Mesendoderm (in vitro differentiated cells): Measurements from ENCODE around the gene ARID1B.

Experiments used
- DNase-seq: peaks from one replicate; pipeline ENCODE4 v3.0.0; 2013
- H2AK5ac ChIP-seq: 2 replicates; pipeline ENCODE4 v1.6.1; 2013; ENCODE audit warnings: low read length, inconsistent platforms
- H2BK120ac ChIP-seq: 2 replicates; pipeline ENCODE4 v1.6.1; 2013; ENCODE audit warnings: low read depth, mild to moderate bottlenecking, low read length, moderate library complexity, mixed read lengths
- H2BK15ac ChIP-seq: replicated peaks from 2 replicates; pipeline ENCODE4 v1.6.1; 2013; ENCODE audit warnings: low read depth, mild to moderate bottlenecking, moderate library complexity
- H2BK5ac ChIP-seq: 2 replicates; pipeline ENCODE4 v1.6.1; 2013; ENCODE audit warnings: low read length, inconsistent platforms
- H3K18ac ChIP-seq: 2 replicates; pipeline ENCODE4 v1.6.1; 2013; ENCODE audit warnings: mild to moderate bottlenecking, low read length, mixed read lengths
- H3K23ac ChIP-seq: one replicate; pipeline ENCODE4 v1.6.1; 2013; ENCODE audit warnings: low read length
- H3K27ac ChIP-seq: 2 replicates; pipeline ENCODE4 v1.5.1; 2013; ENCODE audit warnings: low read depth, mild to moderate bottlenecking, inconsistent platforms, low read length, moderate library complexity
- H3K27me3 ChIP-seq: 2 replicates; pipeline ENCODE4 v1.6.1; 2013; ENCODE audit warnings: low read length, control low read depth, mild to moderate bottlenecking, inconsistent platforms; ENCODE audit not compliant: insufficient read depth, poor library complexity
- H3K36me3 ChIP-seq: 2 replicates; pipeline ENCODE4 v1.6.1; 2013; ENCODE audit warnings: low read length, inconsistent platforms; ENCODE audit not compliant: control insufficient read depth, insufficient read depth
- H3K4ac ChIP-seq: one replicate; pipeline ENCODE4 v1.6.1; 2013; ENCODE audit warnings: low read depth, mild to moderate bottlenecking, low read length, moderate library complexity
- H3K4me1 ChIP-seq: 2 replicates; pipeline ENCODE4 v1.6.1; 2013; ENCODE audit warnings: low read depth, low read length, inconsistent platforms; ENCODE audit not compliant: control insufficient read depth
- H3K4me2 ChIP-seq: 2 replicates; pipeline ENCODE4 v1.6.1; 2013; ENCODE audit warnings: low read length
- H3K4me3 ChIP-seq: 2 replicates; pipeline ENCODE4 v1.5.1; 2013; ENCODE audit warnings: mild to moderate bottlenecking, low read length
- H3K56ac ChIP-seq: one replicate; pipeline ENCODE4 v1.6.1; 2013; ENCODE audit warnings: low read length
- H3K79me1 ChIP-seq: 2 replicates; pipeline ENCODE4 v1.6.1; 2013; ENCODE audit warnings: low read length, inconsistent platforms
- H3K79me2 ChIP-seq: 2 replicates; pipeline ENCODE4 v1.6.1; 2013; ENCODE audit warnings: mild to moderate bottlenecking, low read length; ENCODE audit not compliant: control insufficient read depth, insufficient read depth
- H3K9ac ChIP-seq: 2 replicates; pipeline ENCODE4 v1.6.1; 2013; ENCODE audit warnings: low read length, inconsistent platforms
- H4K5ac ChIP-seq: one replicate; pipeline ENCODE4 v1.6.1; 2013; ENCODE audit warnings: low read length
- H4K8ac ChIP-seq: one replicate; pipeline ENCODE4 v1.6.1; 2013; ENCODE audit warnings: low read depth, mild to moderate bottlenecking, control low read depth, low read length, moderate library complexity
- WGBS: extraction: QIAGEN DNeasy Blood & Tissue Kit; methylation state at CpG from one replicate; pipeline ENCODE4 v1.1.7; 2013; ENCODE audit warnings: low lambda C conversion rate, missing lambda C conversion rate; ENCODE audit not compliant: insufficient coverage; ENCODE audit errors: extremely low coverage; 5-methylcytosine and 5-hydroxymethylcytosine counted together

The ARID1B gene

GRCh38 chr6:157162766-157163433 is 385.7 kb downstream of the ARID1B start:
- Histone ChIP-seq H3K9ac (no peak overlapping the region), H3K4me2 (no peak overlapping the region), H2BK5ac (peak overlapping the region; percentile 47), H3K4me3 (no peak overlapping the region), H2BK120ac (no peak overlapping the region), H2AK5ac (no peak overlapping the region), H3K79me2 (no peaks in the 10 kb centered on the region), H3K18ac (peak overlapping the region; percentile 75), H3K79me1 (peaks cover 2% of the 10 kb centered on the region), H4K5ac (no peak overlapping the region), H3K36me3 (no peaks in the 10 kb centered on the region), H3K27ac (no peak overlapping the region), H3K4me1 (peaks cover 13% of the 10 kb centered on the region), H3K27me3 (no peaks in the 10 kb centered on the region), H3K23ac (no peak overlapping the region), H3K4ac (no peak overlapping the region), H4K8ac (no peak overlapping the region), H2BK15ac (no peak overlapping the region), H3K56ac (peak overlapping the region; percentile 43)
- DNase-seq: no peak
- no CpG with 5 or more reads among the region's 17 CpGs for WGBS

GRCh38 chr6:157163434-157164159 is 386.4 kb downstream of the ARID1B start:
- Histone ChIP-seq H3K4ac (no peak overlapping the region), H3K56ac (no peak overlapping the region), H2BK120ac (no peak overlapping the region), H3K9ac (no peak overlapping the region), H4K5ac (no peak overlapping the region), H4K8ac (no peak overlapping the region), H3K36me3 (no peaks in the 10 kb centered on the region), H3K27me3 (no peaks in the 10 kb centered on the region), H3K27ac (no peak overlapping the region), H2BK15ac (no peak overlapping the region), H3K18ac (no peak overlapping the region), H2BK5ac (no peak overlapping the region), H3K79me1 (peaks cover 2% of the 10 kb centered on the region), H2AK5ac (no peak overlapping the region), H3K23ac (no peak overlapping the region), H3K4me1 (peaks cover 7% of the 10 kb centered on the region), H3K4me2 (no peak overlapping the region), H3K79me2 (no peaks in the 10 kb centered on the region), H3K4me3 (no peak overlapping the region)
- WGBS: no CpG with 5 or more reads among the region's 4 CpGs
- DNase-seq: no peak

- Histone ChIP-seq H3K4me2 (no peak overlapping the region), H3K9ac (no peak overlapping the region), H2BK5ac (no peak overlapping the region), H2BK15ac (no peak overlapping the region), H3K4ac (no peak overlapping the region), H3K79me2 (no peaks in the 10 kb centered on the region), H4K8ac (no peak overlapping the region), H3K36me3 (no peaks in the 10 kb centered on the region), H3K4me1 (no peaks in the 10 kb centered on the region), H3K79me1 (peaks cover 2% of the 10 kb centered on the region), H3K4me3 (no peak overlapping the region), H4K5ac (no peak overlapping the region), H3K23ac (no peak overlapping the region), H2AK5ac (no peak overlapping the region), H2BK120ac (no peak overlapping the region), H3K56ac (no peak overlapping the region), H3K18ac (no peak overlapping the region), H3K27me3 (no peaks in the 10 kb centered on the region), H3K27ac (no peak overlapping the region)
- DNase-seq: no peak
- no CpG with 5 or more reads among the region's 1 CpG for WGBS
These were observed 387.8 kb downstream of the ARID1B start for GRCh38 chr6:157164972-157165371.

GRCh38 chr6:157166784-157167183 is 389.6 kb downstream of the ARID1B start:
- H3K27me3 ChIP-seq: no peaks in the 10 kb centered on the region
- no peak overlapping the region for H3K9ac ChIP-seq
- H3K36me3 ChIP-seq: no peaks in the 10 kb centered on the region
- no peaks in the 10 kb centered on the region for H3K79me2 ChIP-seq
- no peak overlapping the region for H3K56ac ChIP-seq
- no CpG with 5 or more reads among the region's 8 CpGs for WGBS
- no peak overlapping the region for H3K4ac ChIP-seq
- H3K18ac ChIP-seq: no peak overlapping the region
- H2AK5ac ChIP-seq: no peak overlapping the region
- H3K23ac ChIP-seq: no peak overlapping the region
- H4K5ac ChIP-seq: no peak overlapping the region
- H2BK5ac ChIP-seq: no peak overlapping the region
- no peaks in the 10 kb centered on the region for H3K4me1 ChIP-seq
- no peak for DNase-seq
- no peak overlapping the region for H2BK15ac ChIP-seq
- no peak overlapping the region for H2BK120ac ChIP-seq
- H4K8ac ChIP-seq: no peak overlapping the region
- H3K4me3 ChIP-seq: no peak overlapping the region
- H3K4me2 ChIP-seq: no peak overlapping the region
- no peak overlapping the region for H3K27ac ChIP-seq
- H3K79me1 ChIP-seq: no peaks in the 10 kb centered on the region

- no peak for DNase-seq
- WGBS: no CpG with 5 or more reads among the region's 12 CpGs
- Histone ChIP-seq H3K4ac (no peak overlapping the region), H4K8ac (no peak overlapping the region), H3K23ac (no peak overlapping the region), H3K4me3 (no peak overlapping the region), H3K27ac (no peak overlapping the region), H3K36me3 (no peaks in the 10 kb centered on the region), H3K9ac (no peak overlapping the region), H3K79me1 (no peaks in the 10 kb centered on the region), H3K56ac (no peak overlapping the region), H2AK5ac (no peak overlapping the region), H3K27me3 (no peaks in the 10 kb centered on the region), H3K18ac (no peak overlapping the region), H3K4me1 (peaks cover 2% of the 10 kb centered on the region), H4K5ac (no peak overlapping the region), H2BK15ac (no peak overlapping the region), H3K79me2 (no peaks in the 10 kb centered on the region), H2BK5ac (no peak overlapping the region), H3K4me2 (no peak overlapping the region), H2BK120ac (no peak overlapping the region)
These were observed 390.7 kb downstream of the ARID1B start for GRCh38 chr6:157167837-157168236.
